Measurements from ENCODE around the gene CAPN8.

- TF ChIP-seq CTCF (IDR thresholded peaks at IDR 0.05): no peak
- no peak for TF ChIP-seq POLR2A (IDR thresholded peaks at IDR 0.05)
These were observed 53.6 kb downstream of the CAPN8 start for GRCh38 chr1:223611936-223612335.
